ENCODE measurements around the gene NPDC1. TPM values are rescaled to one million over a fixed set of nuclear protein-coding genes. Genes with fewer than 3 reads are reported as not detected.
"Not testable (repeated sequence)": the region's sequence is repeated elsewhere in the genome, so short reads cannot be mapped to it uniquely, and the experiment has no call there.

The NPDC1 gene
- polyA plus RNA-seq, 1 donor: 42.7 TPM

DNA sequence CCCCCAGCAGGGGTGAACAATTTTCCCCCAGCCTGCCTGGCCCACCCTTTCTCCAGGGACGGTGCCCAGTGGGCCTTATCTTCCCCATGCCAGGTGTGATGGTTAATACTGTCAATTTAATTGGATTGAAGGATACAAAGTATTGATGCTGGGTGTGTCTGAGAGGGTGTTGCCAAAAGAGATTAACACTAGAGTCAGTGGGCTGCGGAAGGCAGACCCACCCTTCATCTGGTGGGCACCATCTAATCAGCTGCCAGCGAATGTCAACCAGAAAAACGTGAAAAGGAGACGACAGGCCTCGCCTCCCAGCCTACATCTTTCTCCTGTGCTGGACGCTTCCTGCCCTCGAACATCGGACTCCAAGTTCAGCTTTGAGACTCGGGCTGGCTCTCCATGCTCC lies 8.5 kb downstream of the NPDC1 start:
- 87% methylated on average over 3 of the region's 10 CpGs for WGBS (ENCODE audit: insufficient coverage, low lambda C conversion rate)
- no peaks in the 10 kb centered on the region for H3K36me3 ChIP-seq (ENCODE audit: control insufficient read depth, insufficient read depth, low read length)
- no peak overlapping the region for H3K27ac ChIP-seq (ENCODE audit: low read length)
- no peak for DNase-seq
- H3K9me3 ChIP-seq (ENCODE audit: control insufficient read depth, low read depth, low read length): peaks cover 4% of the 10 kb centered on the region
- no peaks in the 10 kb centered on the region for H3K27me3 ChIP-seq (ENCODE audit: control insufficient read depth, insufficient read depth, low read length)
- no peak overlapping the region for H3K4me3 ChIP-seq (ENCODE audit: low read length)
- H3K4me1 ChIP-seq (ENCODE audit: control insufficient read depth, insufficient read depth, low read length): peaks cover 10% of the 10 kb centered on the region

DNA sequence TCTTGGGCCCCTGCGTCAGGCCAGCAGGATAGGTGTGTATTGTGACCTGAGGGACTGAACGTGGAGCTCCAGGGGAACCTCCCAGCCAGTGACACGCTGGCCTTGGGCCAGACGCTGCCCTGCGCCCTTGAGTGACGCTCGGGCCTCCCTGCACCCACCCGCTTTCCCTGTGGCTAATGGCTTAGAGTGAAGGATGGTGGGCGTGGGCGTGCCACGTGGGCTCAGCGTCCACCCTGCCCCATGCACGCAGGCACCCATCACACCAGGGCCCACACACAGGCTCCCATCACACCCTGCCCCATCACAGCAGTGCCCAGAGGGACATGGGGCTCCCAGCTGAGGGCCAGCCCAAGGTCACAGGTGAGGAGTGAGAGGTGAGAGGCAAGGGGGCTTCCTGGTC lies 8.9 kb downstream of the NPDC1 start:
- Histone ChIP-seq H3K4me3 (ENCODE audit: low read length) (no peak overlapping the region), H3K27ac (ENCODE audit: low read length) (no peak overlapping the region), H3K4me1 (ENCODE audit: control insufficient read depth, insufficient read depth, low read length) (peaks cover 14% of the 10 kb centered on the region), H3K9me3 (ENCODE audit: control insufficient read depth, low read depth, low read length) (peaks cover 4% of the 10 kb centered on the region), H3K27me3 (ENCODE audit: control insufficient read depth, insufficient read depth, low read length) (no peaks in the 10 kb centered on the region), H3K36me3 (ENCODE audit: control insufficient read depth, insufficient read depth, low read length) (no peaks in the 10 kb centered on the region)
- WGBS (ENCODE audit: insufficient coverage, low lambda C conversion rate): no CpG with 5 or more reads among the region's 13 CpGs
- no peak for DNase-seq

DNA sequence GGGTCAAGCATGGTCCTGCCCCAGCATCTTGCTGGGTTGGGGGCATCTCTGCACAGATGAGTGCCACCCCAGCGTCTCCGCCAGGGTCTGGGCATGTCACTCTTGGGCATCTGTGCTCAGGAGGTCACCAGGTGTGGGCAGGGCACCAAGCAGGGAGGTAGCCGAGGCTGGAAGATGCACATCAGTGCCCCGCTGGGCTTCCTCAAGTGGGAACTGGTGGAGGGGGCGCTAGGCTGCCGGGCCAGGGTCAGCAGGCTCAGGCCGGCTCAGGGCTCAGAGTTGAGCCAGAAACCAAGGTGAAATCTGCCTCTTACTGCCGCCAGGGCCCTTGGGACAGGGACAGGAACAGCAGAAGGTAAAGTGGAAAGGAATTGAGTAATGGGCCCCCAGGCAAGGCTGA lies 10.0 kb downstream of the NPDC1 start:
- Histone ChIP-seq H3K9me3 (ENCODE audit: control insufficient read depth, low read depth, low read length) (peaks cover 4% of the 10 kb centered on the region), H3K4me1 (ENCODE audit: control insufficient read depth, insufficient read depth, low read length) (peaks cover 25% of the 10 kb centered on the region), H3K27ac (ENCODE audit: low read length) (no peak overlapping the region), H3K4me3 (ENCODE audit: low read length) (no peak overlapping the region), H3K27me3 (ENCODE audit: control insufficient read depth, insufficient read depth, low read length) (no peaks in the 10 kb centered on the region), H3K36me3 (ENCODE audit: control insufficient read depth, insufficient read depth, low read length) (no peaks in the 10 kb centered on the region)
- no peak for DNase-seq
- no CpG with 5 or more reads among the region's 8 CpGs for WGBS (ENCODE audit: insufficient coverage, low lambda C conversion rate)

DNA sequence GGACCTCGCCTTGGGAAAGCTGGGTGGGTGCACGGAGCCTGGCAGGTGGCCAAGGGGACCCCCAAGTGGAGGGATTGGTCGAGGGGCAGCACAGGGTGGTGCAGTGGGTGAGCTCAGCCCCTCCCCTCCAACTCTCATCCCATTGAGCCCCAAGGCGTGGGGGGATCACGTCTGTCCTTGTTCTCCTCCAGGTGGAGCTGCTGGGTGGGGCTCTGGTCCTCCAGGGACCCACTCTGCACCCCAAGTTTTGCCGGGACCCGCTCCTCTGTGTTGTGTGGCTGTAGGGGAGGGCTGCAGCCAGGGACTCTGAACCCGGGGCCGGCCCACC lies 10.5 kb downstream of the NPDC1 start:
- no peaks in the 10 kb centered on the region for H3K36me3 ChIP-seq (ENCODE audit: control insufficient read depth, insufficient read depth, low read length)

DNA sequence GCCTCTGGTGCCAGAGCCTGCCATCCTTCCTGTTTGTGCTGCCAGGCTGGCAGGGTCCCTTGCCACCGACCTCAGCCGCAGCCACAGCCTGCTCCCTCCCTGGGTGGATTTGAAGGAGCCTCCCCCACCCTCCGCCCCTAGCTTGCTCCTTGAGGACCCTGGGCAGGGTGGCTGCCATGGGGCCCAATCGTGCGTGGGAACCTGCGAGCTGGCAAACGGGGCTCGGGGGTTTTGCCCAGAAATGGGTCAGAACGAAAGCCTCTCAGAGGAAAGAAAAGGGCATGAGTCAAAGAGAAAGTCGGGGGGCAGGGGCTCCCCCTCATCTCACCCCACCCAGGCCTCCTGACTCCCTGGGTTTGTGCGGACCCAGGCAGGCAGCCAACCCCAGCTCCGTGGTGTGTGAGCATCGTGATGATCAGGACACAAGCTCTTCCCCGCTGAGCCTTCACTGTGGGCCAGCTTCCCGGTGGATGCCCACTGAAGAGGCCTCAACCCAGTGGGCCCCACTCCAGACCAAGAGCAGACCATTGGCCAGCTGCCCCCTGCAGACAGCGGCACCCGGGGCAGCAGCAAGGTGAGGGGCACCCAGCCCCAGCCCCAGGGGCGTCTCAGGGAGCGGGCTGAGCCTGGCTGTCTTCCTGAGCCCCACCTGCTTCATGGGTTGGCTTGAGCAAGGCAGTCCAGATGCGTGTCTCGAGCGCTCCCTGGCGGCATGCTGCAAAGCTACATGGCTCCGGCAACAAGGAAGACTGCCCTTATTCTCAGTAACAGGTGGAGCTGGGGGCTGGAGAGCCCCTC lies 11.1 kb downstream of the NPDC1 start:
- no peaks in the 10 kb centered on the region for H3K36me3 ChIP-seq (ENCODE audit: control insufficient read depth, insufficient read depth, low read length)
- peak; percentile 75 to 86 for DNase-seq
- no peaks in the 10 kb centered on the region for H3K9me3 ChIP-seq (ENCODE audit: control insufficient read depth, low read depth, low read length)
- H3K4me3 ChIP-seq (ENCODE audit: low read length): no peak overlapping the region
- peaks cover 26% of the 10 kb centered on the region for H3K4me1 ChIP-seq (ENCODE audit: control insufficient read depth, insufficient read depth, low read length)
- WGBS (ENCODE audit: insufficient coverage, low lambda C conversion rate): 20% methylated on average over 1 of the region's 24 CpGs
- H3K27me3 ChIP-seq (ENCODE audit: control insufficient read depth, insufficient read depth, low read length): no peaks in the 10 kb centered on the region
- no peak overlapping the region for H3K27ac ChIP-seq (ENCODE audit: low read length)

More for the DNA sequence above, 10.5 kb downstream of the NPDC1 start:
- DNase-seq: no peak
- WGBS (ENCODE audit: insufficient coverage, low lambda C conversion rate): no CpG with 5 or more reads among the region's 9 CpGs
- Histone ChIP-seq H3K9me3 (ENCODE audit: control insufficient read depth, low read depth, low read length) (peaks cover 2% of the 10 kb centered on the region), H3K27ac (ENCODE audit: low read length) (no peak overlapping the region), H3K4me3 (ENCODE audit: low read length) (no peak overlapping the region), H3K27me3 (ENCODE audit: control insufficient read depth, insufficient read depth, low read length) (no peaks in the 10 kb centered on the region), H3K4me1 (ENCODE audit: control insufficient read depth, insufficient read depth, low read length) (peaks cover 26% of the 10 kb centered on the region)

DNA sequence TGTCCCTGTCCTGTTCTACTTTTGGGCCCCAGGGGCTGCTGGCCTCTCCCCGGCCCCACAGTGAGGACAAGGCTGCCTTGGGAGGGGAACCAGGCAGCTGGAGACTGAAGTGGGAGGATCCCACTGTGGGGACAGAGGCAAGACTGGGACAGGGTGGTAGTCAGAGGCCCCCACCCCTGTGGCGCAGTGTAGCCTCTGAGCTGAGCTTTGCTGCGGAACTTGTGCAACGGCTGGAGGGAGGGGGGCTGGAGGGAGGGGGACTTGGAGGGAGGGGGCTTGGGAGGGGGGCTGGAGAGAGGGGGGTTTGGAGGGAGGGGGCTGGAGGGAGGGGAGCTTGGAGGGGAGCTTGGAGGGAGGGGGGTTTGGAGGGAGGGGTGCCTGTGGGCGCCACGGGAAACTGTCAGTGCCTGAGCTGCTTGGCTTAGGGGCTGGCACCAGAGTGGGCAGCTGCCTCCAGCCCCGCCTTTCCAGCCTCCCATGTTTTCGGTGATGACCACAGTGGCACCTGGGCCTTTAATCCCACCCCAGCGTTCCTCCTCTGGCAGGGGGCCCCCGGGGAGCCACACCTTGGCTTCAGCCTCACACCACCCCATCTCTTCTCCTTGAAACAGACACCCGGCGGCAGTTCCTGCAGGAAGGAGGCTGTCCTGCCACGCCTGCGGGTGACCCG lies 11.8 kb downstream of the NPDC1 start:
- H3K4me3 ChIP-seq (ENCODE audit: low read length): no peak overlapping the region
- H3K36me3 ChIP-seq (ENCODE audit: control insufficient read depth, insufficient read depth, low read length): no peaks in the 10 kb centered on the region
- WGBS (ENCODE audit: insufficient coverage, low lambda C conversion rate): no CpG with 5 or more reads among the region's 15 CpGs
- no peak for DNase-seq
- peaks cover 27% of the 10 kb centered on the region for H3K4me1 ChIP-seq (ENCODE audit: control insufficient read depth, insufficient read depth, low read length)
- no peak overlapping the region for H3K27ac ChIP-seq (ENCODE audit: low read length)
- no peaks in the 10 kb centered on the region for H3K9me3 ChIP-seq (ENCODE audit: control insufficient read depth, low read depth, low read length)
- H3K27me3 ChIP-seq (ENCODE audit: control insufficient read depth, insufficient read depth, low read length): no peaks in the 10 kb centered on the region

DNA sequence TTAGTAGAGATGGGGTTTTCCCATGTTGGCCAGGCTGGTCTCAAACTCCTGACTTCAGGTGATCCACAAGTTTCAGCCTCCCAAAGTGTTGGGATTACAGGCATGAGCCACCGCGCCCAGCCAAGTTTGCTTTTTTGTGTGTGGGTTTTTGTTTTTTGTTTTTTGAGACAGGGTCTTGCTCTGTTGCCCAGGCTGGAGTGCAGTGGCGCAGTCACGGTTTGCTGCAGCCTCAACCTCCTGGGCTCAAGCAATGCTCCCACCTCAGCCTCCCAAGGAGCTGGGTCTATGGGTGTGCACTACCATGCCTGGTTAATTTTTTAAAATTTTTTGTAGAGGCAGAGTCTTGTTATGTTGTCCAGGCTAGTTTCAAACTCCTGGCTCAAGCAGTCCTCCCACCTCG lies 12.5 kb downstream of the NPDC1 start:
- H3K4me1 ChIP-seq (ENCODE audit: control insufficient read depth, insufficient read depth, low read length): peaks cover 34% of the 10 kb centered on the region
- not testable (repeated sequence) for H3K36me3 ChIP-seq (ENCODE audit: control insufficient read depth, insufficient read depth, low read length); H3K27me3 ChIP-seq (ENCODE audit: control insufficient read depth, insufficient read depth, low read length); H3K4me3 ChIP-seq (ENCODE audit: low read length); H3K27ac ChIP-seq (ENCODE audit: low read length); DNase-seq; H3K9me3 ChIP-seq (ENCODE audit: control insufficient read depth, low read depth, low read length)
- no CpG with 5 or more reads among the region's 5 CpGs for WGBS (ENCODE audit: insufficient coverage, low lambda C conversion rate)

DNA sequence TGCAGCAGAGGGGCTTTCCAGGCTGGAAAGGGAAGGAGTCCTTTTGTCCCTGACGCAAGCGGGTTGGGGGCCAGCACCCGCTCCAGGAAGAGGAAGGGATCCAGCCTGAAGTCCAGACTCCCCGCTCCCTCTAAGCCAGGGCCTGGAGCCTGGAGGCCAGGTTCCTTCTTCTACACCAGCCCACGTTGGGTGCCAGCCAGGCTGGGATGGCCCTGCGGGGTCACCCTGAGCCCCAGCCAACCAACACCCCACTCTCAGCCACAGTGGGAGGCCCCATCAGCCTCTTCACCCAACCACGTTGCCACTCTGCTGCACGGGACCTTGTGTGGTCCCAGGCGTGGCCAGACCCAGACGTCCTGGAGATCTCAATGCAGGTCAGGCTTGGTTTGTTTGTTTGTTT lies 13.1 kb downstream of the NPDC1 start:
- Histone ChIP-seq H3K27ac (ENCODE audit: low read length) (no peak overlapping the region), H3K4me3 (ENCODE audit: low read length) (no peak overlapping the region)
- DNase-seq: no peak

DNA sequence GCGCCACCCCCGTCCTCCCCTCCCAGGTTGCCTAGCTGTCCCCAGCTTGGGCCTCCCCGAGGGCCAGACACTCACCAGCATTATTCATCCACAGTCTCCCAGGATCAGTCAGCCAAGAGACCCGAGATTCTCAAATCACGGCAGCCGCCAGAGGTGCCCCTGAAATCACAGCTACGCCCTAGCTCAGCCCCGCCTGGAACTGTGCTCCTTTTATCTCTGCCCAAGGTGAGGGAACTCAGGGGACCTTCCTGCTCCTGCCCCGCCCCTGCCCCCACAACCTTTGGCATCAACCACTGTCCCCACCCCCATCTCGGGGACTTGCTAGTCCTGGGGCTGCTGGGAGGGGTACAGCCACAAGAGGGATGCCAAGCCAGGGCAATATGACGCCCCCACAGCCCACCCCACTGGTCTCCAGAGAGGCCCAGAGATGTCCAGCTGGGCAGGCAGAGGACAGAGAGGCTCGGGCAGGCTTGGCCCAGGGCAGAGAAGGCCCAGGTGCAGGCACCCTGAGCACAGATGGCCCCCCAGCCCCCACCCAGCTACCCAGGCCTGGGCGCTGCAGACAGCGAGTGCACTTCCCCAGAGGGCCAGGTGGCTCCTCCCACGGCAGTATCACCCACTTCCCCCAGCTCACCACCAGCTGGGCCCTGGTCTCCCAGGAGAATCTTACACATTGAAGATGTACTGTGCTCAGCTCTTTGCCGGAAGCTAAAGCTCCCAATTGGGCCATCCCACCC lies 13.9 kb downstream of the NPDC1 start, which contains the start of gene FUT7:
Gene FUT7, minus strand, starts transcription at position 185 of the 737 bp plus-strand sequence. Its CDS starts 97 bp downstream, at position 88.
- H3K36me3 ChIP-seq (ENCODE audit: control insufficient read depth, insufficient read depth, low read length): no peaks in the 10 kb centered on the region
- H3K4me3 ChIP-seq (ENCODE audit: low read length): no peak within 1 kb of the TSS
- WGBS (ENCODE audit: insufficient coverage, low lambda C conversion rate): no CpG with 5 or more reads among the region's 16 CpGs
- no peaks in the 10 kb centered on the region for H3K27me3 ChIP-seq (ENCODE audit: control insufficient read depth, insufficient read depth, low read length)
- H3K27ac ChIP-seq (ENCODE audit: low read length): no peak within 1 kb of the TSS
- peaks cover 41% of the 10 kb centered on the region for H3K4me1 ChIP-seq (ENCODE audit: control insufficient read depth, insufficient read depth, low read length)
- DNase-seq: peak in 1 of 2 donors; percentile 77
- no peaks in the 10 kb centered on the region for H3K9me3 ChIP-seq (ENCODE audit: control insufficient read depth, low read depth, low read length)

More for the DNA sequence above, 13.1 kb downstream of the NPDC1 start:
- Histone ChIP-seq H3K27me3 (ENCODE audit: control insufficient read depth, insufficient read depth, low read length) (no peaks in the 10 kb centered on the region), H3K9me3 (ENCODE audit: control insufficient read depth, low read depth, low read length) (no peaks in the 10 kb centered on the region), H3K36me3 (ENCODE audit: control insufficient read depth, insufficient read depth, low read length) (no peaks in the 10 kb centered on the region), H3K4me1 (ENCODE audit: control insufficient read depth, insufficient read depth, low read length) (peaks cover 36% of the 10 kb centered on the region)
- no CpG with 5 or more reads among the region's 10 CpGs for WGBS (ENCODE audit: insufficient coverage, low lambda C conversion rate)
